Caco-2 (cell line): ENCODE results near the gene ERP44. TPM values are rescaled to one million over a fixed set of nuclear protein-coding genes. Genes with fewer than 3 reads are reported as not detected.

ENCODE experiments used
- BruUV-seq: library from RNA; stranded (reverse); fragments of 400-500 nt; replicated peaks from 2 replicates; lab custom pipeline; 2021; lab: Mats Ljungman, UMichigan
- CTCF ChIA-PET: fragments of 300-600 bp; sonication (Branson Sonifier 250); formaldehyde crosslinking; loops from one replicate; lab custom pipeline; 2022; ENCODE audit warnings: antibody characterized with exemption; lab: Charles Lee
- POLR2A ChIA-PET: fragments of 300-600 bp; sonication (Branson Sonifier 250); formaldehyde crosslinking; loops from one replicate; lab custom pipeline; 2022; ENCODE audit warnings: antibody characterized with exemption; lab: Charles Lee
- DNase-seq, 2 experiments: peaks; one replicate each; pipeline versions ENCODE4 v3.0.0 to v3.0.0-alpha.2; 2020 to 2022
- H3K27me3 ChIP-seq: replicated peaks from 2 replicates; pipeline ENCODE4 v1.6.0; 2011; ENCODE audit warnings: low read length; ENCODE audit not compliant: control insufficient read depth, insufficient read depth
- H3K36me3 ChIP-seq: 2 replicates; pipeline ENCODE4 v1.5.1; 2011; ENCODE audit warnings: low read length; ENCODE audit not compliant: control insufficient read depth, insufficient read depth
- H3K4me1 ChIP-seq: fragments of 250-450 bp; sonication (Bioruptor Pico); 2 replicates; pipeline ENCODE4 v1.5.1; 2020; ENCODE audit warnings: mild to moderate bottlenecking
- H3K4me3 ChIP-seq: 2 replicates; pipeline ENCODE4 v1.5.1; 2011; ENCODE audit warnings: low read depth, mild to moderate bottlenecking, control low read depth, low read length
- H3K9me3 ChIP-seq: fragments of 250-450 bp; sonication (Bioruptor Pico); 2 replicates; pipeline ENCODE4 v1.5.1; 2020; ENCODE audit warnings: mild to moderate bottlenecking, moderate library complexity
- H3K27ac Mint-ChIP-seq: one replicate; pipeline ENCODE4 v1.8.0; 2022; ENCODE audit warnings: mixed read lengths; ENCODE audit not compliant: unreplicated experiment
- H3K27me3 Mint-ChIP-seq: one replicate; pipeline ENCODE4 v1.8.0; 2022; ENCODE audit warnings: mixed read lengths; ENCODE audit not compliant: insufficient read depth, unreplicated experiment
- H3K36me3 Mint-ChIP-seq: one replicate; pipeline ENCODE4 v1.8.0; 2022; ENCODE audit warnings: mild to moderate bottlenecking, mixed read lengths; ENCODE audit not compliant: insufficient read depth, unreplicated experiment
- H3K4me1 Mint-ChIP-seq: one replicate; pipeline ENCODE4 v1.8.0; 2022; ENCODE audit warnings: low read depth, mixed read lengths; ENCODE audit not compliant: unreplicated experiment
- H3K4me3 Mint-ChIP-seq: one replicate; pipeline ENCODE4 v1.8.0; 2022; ENCODE audit warnings: mild to moderate bottlenecking, moderate library complexity, mixed read lengths; ENCODE audit not compliant: unreplicated experiment
- H3K9me3 Mint-ChIP-seq: one replicate; pipeline ENCODE4 v1.8.0; 2022; ENCODE audit warnings: mixed read lengths; ENCODE audit not compliant: unreplicated experiment
- CTCF ChIP-seq, 2 experiments: fragments of 200-600 bp in 1 of 2; IDR thresholded peaks; 1 replicate in 1 of 2; 2 replicates in 1 of 2; pipeline versions ENCODE4 v1.5.1 to v1.8.0; 2011 to 2022; ENCODE audit warnings: antibody characterized with exemption in 1 of 2, control low read depth in 1 of 2, inconsistent platforms in 1 of 2, low read depth in 1 of 2, low read length in 1 of 2, mild to moderate bottlenecking in 1 of 2, moderate library complexity in 1 of 2; ENCODE audit not compliant: insufficient read depth in 1 of 2, severe bottlenecking in 1 of 2, unreplicated experiment in 1 of 2
- intact Hi-C: fragments of 100-400 bp; cut with micrococcal nuclease; formaldehyde crosslinking; loops from one replicate; pipeline ENCODE4 v1.10.0; 2022; ENCODE audit not compliant: unreplicated experiment
- total RNA-seq: library from RNA; stranded (reverse); gene quantifications from 2 replicates; pipeline ENCODE4 v1.2.3, GENCODE V29; 2022

Gene ERP44
- total RNA-seq, 1 experiment from 2014 or later: 25.6 TPM

DNA sequence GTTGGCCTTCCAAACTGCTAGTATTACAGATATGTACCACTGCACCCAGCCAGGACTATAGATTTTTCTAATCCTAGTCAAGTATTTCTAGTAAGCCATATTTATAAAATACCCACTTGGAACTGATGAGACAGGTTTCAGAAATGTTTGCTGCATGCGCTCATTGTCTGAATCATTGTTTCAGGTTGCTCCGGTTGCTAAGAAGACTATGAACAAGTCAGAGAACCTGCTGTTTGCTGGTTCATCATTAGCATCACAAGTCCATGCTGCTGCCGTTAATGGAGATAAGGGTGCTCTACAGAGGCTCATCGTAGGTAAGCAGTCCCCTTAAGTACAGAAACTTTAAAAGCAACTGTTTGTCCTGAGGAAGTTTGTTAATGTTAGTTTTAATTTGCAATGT, 5.5 kb upstream of the ERP44 start:
- H3K9me3 Mint-ChIP-seq: no peaks in the 10 kb centered on the region
- no peak overlapping the region for H3K27ac Mint-ChIP-seq
- no TSS peak for BruUV-seq
- H3K4me1 ChIP-seq: no peaks in the 10 kb centered on the region
- H3K36me3 ChIP-seq: no peaks in the 10 kb centered on the region
- H3K4me3 Mint-ChIP-seq: no peak overlapping the region
- no peaks in the 10 kb centered on the region for H3K36me3 Mint-ChIP-seq
- no peak overlapping the region for H3K4me3 ChIP-seq
- no peaks in the 10 kb centered on the region for H3K9me3 ChIP-seq
- DNase-seq: no peak
- no peaks in the 10 kb centered on the region for H3K27me3 ChIP-seq
- ChIA-PET CTCF (no interaction called here), POLR2A (no interaction called here)
- no peak for TF ChIP-seq CTCF (IDR thresholded peaks at IDR 0.05; ENCODE audit: insufficient read depth in 1 of 2, low read depth in 1 of 2, low read length in 1 of 2, severe bottlenecking in 1 of 2, unreplicated experiment in 1 of 2)
- H3K4me1 Mint-ChIP-seq: no peaks in the 10 kb centered on the region
- H3K27me3 Mint-ChIP-seq: no peaks in the 10 kb centered on the region
- intact Hi-C loops: no loop called here

- no peak for TF ChIP-seq CTCF (IDR thresholded peaks at IDR 0.05; ENCODE audit: insufficient read depth in 1 of 2, low read depth in 1 of 2, low read length in 1 of 2, severe bottlenecking in 1 of 2, unreplicated experiment in 1 of 2)
- Mint-ChIP-seq H3K27ac (no peak overlapping the region), H3K27me3 (no peaks in the 10 kb centered on the region), H3K9me3 (no peaks in the 10 kb centered on the region), H3K4me1 (peaks cover 3% of the 10 kb centered on the region), H3K36me3 (peaks cover 12% of the 10 kb centered on the region), H3K4me3 (no peak overlapping the region)
- DNase-seq: no peak
- CTCF ChIA-PET: no interaction called here
- POLR2A ChIA-PET: no interaction called here
- Histone ChIP-seq H3K9me3 (no peaks in the 10 kb centered on the region), H3K4me3 (no peak overlapping the region), H3K4me1 (peaks cover 6% of the 10 kb centered on the region; the same call in 1 of the 2 replicates), H3K27me3 (no peaks in the 10 kb centered on the region), H3K36me3 (no peaks in the 10 kb centered on the region)
- intact Hi-C loops: no loop called here
- BruUV-seq: TSS peak; percentile 14
Measured at GRCh38 chr9:100101608-100102007, 2.8 kb upstream of the ERP44 start.

- Mint-ChIP-seq H3K27me3 (no peaks in the 10 kb centered on the region), H3K27ac (peak overlapping the region; percentile 97), H3K4me3 (peak overlapping the region; percentile 96), H3K9me3 (no peaks in the 10 kb centered on the region), H3K36me3 (peaks cover 12% of the 10 kb centered on the region), H3K4me1 (peaks cover 7% of the 10 kb centered on the region)
- intact Hi-C loops: no loop called here
- Histone ChIP-seq H3K9me3 (no peaks in the 10 kb centered on the region), H3K27me3 (no peaks in the 10 kb centered on the region), H3K36me3 (no peaks in the 10 kb centered on the region), H3K4me1 (peaks cover 6% of the 10 kb centered on the region; the same call in 1 of the 2 replicates), H3K4me3 (peak overlapping the region; percentile 99)
- TF ChIP-seq CTCF (IDR thresholded peaks at IDR 0.05; ENCODE audit: insufficient read depth in 1 of 2, low read depth in 1 of 2, low read length in 1 of 2, severe bottlenecking in 1 of 2, unreplicated experiment in 1 of 2): no peak
- TSS peak; percentile 56 for BruUV-seq
- no peak for DNase-seq
- ChIA-PET CTCF (no interaction called here), POLR2A (no interaction called here)
Measured at GRCh38 chr9:100100146-100100667, 1.4 kb upstream of the ERP44 start.
